ENCODE results near the gene PPARGC1A. TPM values are rescaled to one million over a fixed set of nuclear protein-coding genes. Genes with fewer than 3 reads are reported as not detected.
A peak's percentile ranks its signal among the peaks of the same experiment; 100 is the strongest.

Gene PPARGC1A
- total and polyA plus RNA-seq, 2 experiments from 2014 or later: 0.76 to 3.3 TPM

GRCh38 chr4:23906839-23907238 is 17.0 kb upstream of the PPARGC1A start (continued):
- TF ChIP-seq REST (IDR thresholded peaks at IDR 0.05; ENCODE audit: unreplicated experiment): no peak
- TF ChIP-seq POLR2AphosphoS5 (IDR thresholded peaks at IDR 0.05; ENCODE audit: low read depth): no peak

GRCh38 chr4:23904639-23905071 is 14.8 kb upstream of the PPARGC1A start:
- Histone ChIP-seq H4K20me1 (replicated peaks; ENCODE audit: insufficient read depth) (no peaks in the 10 kb centered on the region), H3K27ac (ENCODE audit: low read depth) (no peak overlapping the region), H3K4me1 (ENCODE audit: insufficient read depth) (no peaks in the 10 kb centered on the region), H3K9me2 (ENCODE audit: insufficient read depth) (no peaks in the 10 kb centered on the region), H3K27me3 (ENCODE audit: insufficient read depth) (no peaks in the 10 kb centered on the region), H2AFZ (peak overlapping the region; percentile 48; the same call in 1 of the 2 replicates), H3K4me2 (no peak overlapping the region), H3K4me3 (no peak overlapping the region), H3F3A (replicated peaks; ENCODE audit: low read depth) (no peaks in the 10 kb centered on the region), H3K79me2 (replicated peaks; ENCODE audit: insufficient read depth) (no peaks in the 10 kb centered on the region), H3K36me3 (ENCODE audit: insufficient read depth) (no peaks in the 10 kb centered on the region)
- ATAC-seq: no peak
- Mint-ChIP-seq H3K4me1 (no peaks in the 10 kb centered on the region; the same call in 2 of the 3 replicates), H3K27me3 (ENCODE audit: insufficient read depth, low read depth, poor library complexity) (no peaks in the 10 kb centered on the region), H3K36me3 (ENCODE audit: low read depth) (no peaks in the 10 kb centered on the region), H3K27ac (no peak overlapping the region), H3K4me3 (no peak overlapping the region), H3K9me3 (no peaks in the 10 kb centered on the region)
- no peak for DNase-seq (ENCODE audit: low spot score)
- TF ChIP-seq STAT1 (IDR thresholded peaks at IDR 0.05; ENCODE audit: unreplicated experiment): no peak
- no peak for TF ChIP-seq CTCF (conservative IDR thresholded peaks at IDR 0.05; ENCODE audit: low read depth in 2 of 2)
- TF ChIP-seq ZNF462 (CRISPR knock-in tag; IDR thresholded peaks at IDR 0.05): no peak
- no peak for TF ChIP-seq JUNB (IDR thresholded peaks at IDR 0.05; ENCODE audit: unreplicated experiment)
- no peak for TF ChIP-seq NANOG (IDR thresholded peaks at IDR 0.05; ENCODE audit: borderline replicate concordance)
